Measurements from ENCODE around the gene CD276.
"Not testable (repeated sequence)": the region's sequence is repeated elsewhere in the genome, so short reads cannot be mapped to it uniquely, and the experiment has no call there.

Gene CD276

GRCh38 chr15:73714695-73715301, 30.6 kb downstream of the CD276 start:
- no peak for DNase-seq

- no peak for DNase-seq
Observed at GRCh38 chr15:73715417-73715816, 31.2 kb downstream of the CD276 start.

- no peak for DNase-seq
Observed at GRCh38 chr15:73716417-73716816, 32.2 kb downstream of the CD276 start.

GRCh38 chr15:73717206-73717605, 33.0 kb downstream of the CD276 start:
- DNase-seq = no peak

- DNase-seq = no peak
Observed at GRCh38 chr15:73717802-73718201, 33.6 kb downstream of the CD276 start.

GRCh38 chr15:73718694-73719093, 34.5 kb downstream of the CD276 start:
- DNase-seq = no peak

GRCh38 chr15:73722425-73722824, 38.2 kb downstream of the CD276 start:
- no peak for DNase-seq

- DNase-seq = no peak
Observed at GRCh38 chr15:73723191-73723590, 39.0 kb downstream of the CD276 start.

GRCh38 chr15:73724212-73724611, 40.0 kb downstream of the CD276 start:
- DNase-seq = no peak

- no peak for DNase-seq
Observed at GRCh38 chr15:73727330-73727976, 43.3 kb downstream of the CD276 start.

- DNase-seq = not testable (repeated sequence)
Observed at GRCh38 chr15:73732051-73732450, 47.9 kb downstream of the CD276 start.

- no peak for DNase-seq
Observed at GRCh38 chr15:73732930-73733329, 48.7 kb downstream of the CD276 start.

- no peak for DNase-seq
Observed at GRCh38 chr15:73737535-73737934, 53.4 kb downstream of the CD276 start.

- no peak for DNase-seq
Observed at GRCh38 chr15:73740152-73741048, 56.2 kb downstream of the CD276 start.

- no peak for DNase-seq
Observed at GRCh38 chr15:73741321-73741836, 57.2 kb downstream of the CD276 start.

- DNase-seq = no peak
Observed at GRCh38 chr15:73744293-73744692, 60.1 kb downstream of the CD276 start.

GRCh38 chr15:73745073-73745472, 60.9 kb downstream of the CD276 start:
- no peak for DNase-seq

- no peak for DNase-seq
Observed at GRCh38 chr15:73746261-73746660, 62.1 kb downstream of the CD276 start.

GRCh38 chr15:73746883-73747282, 62.7 kb downstream of the CD276 start:
- no peak for DNase-seq

GRCh38 chr15:73747847-73748590, 63.8 kb downstream of the CD276 start:
- no peak for DNase-seq

GRCh38 chr15:73748730-73749129, 64.5 kb downstream of the CD276 start:
- DNase-seq = no peak

GRCh38 chr15:73749533-73749932, 65.3 kb downstream of the CD276 start:
- no peak for DNase-seq

- DNase-seq = no peak
Observed at GRCh38 chr15:73749971-73750370, 65.8 kb downstream of the CD276 start.

All from NCI-H1048 (cell line).